NT2/D1 (cell line): ENCODE results near the gene GALNT9.

ENCODE experiments used
- SUZ12 ChIP-seq: IDR thresholded peaks from 2 replicates; pipeline ENCODE4 v1.6.1; 2011; ENCODE audit not compliant: insufficient read length, insufficient read depth; ENCODE audit errors: extremely low read depth
- YY1 ChIP-seq: IDR thresholded peaks from 2 replicates; pipeline ENCODE4 v1.6.1; 2011; ENCODE audit not compliant: insufficient read length, insufficient read depth

DNA sequence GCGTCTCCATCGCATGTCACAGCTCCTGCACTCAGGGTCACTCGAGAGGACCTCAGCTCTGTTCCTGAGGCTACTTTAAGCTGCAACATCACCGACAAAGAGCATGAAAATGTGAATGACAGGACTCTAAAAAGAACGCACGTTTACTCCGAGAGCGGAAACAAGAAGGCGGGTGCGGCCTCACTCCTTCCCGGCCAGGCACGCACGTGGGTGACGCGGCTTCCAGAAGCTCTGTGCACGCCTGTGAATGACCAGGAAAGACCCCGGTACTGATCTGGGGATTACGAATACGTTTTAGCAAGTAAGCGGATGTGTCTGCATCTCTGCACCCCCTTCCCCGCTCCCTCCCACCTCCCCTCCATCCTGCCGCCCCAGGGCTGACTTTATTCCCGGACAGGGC lies 15.2 kb upstream of the GALNT9 start:
- TF ChIP-seq YY1 = no peak
- no peak for TF ChIP-seq SUZ12
